GM12891 (cell line): ENCODE results near the gene PPP2R2D.

ENCODE experiments used
- POLR2A ChIP-seq: IDR thresholded peaks from 2 replicates; pipeline ENCODE4 v1.6.1; 2011; ENCODE audit warnings: low read depth, low read length, control low read depth
- POLR2AphosphoS5 ChIP-seq: IDR thresholded peaks from 2 replicates; pipeline ENCODE4 v1.6.1; 2011; ENCODE audit warnings: low read depth, low read length, control low read depth
- TAF1 ChIP-seq: IDR thresholded peaks from 2 replicates; pipeline ENCODE4 v1.6.1; 2011; ENCODE audit warnings: low read depth, low read length, control low read depth

DNA sequence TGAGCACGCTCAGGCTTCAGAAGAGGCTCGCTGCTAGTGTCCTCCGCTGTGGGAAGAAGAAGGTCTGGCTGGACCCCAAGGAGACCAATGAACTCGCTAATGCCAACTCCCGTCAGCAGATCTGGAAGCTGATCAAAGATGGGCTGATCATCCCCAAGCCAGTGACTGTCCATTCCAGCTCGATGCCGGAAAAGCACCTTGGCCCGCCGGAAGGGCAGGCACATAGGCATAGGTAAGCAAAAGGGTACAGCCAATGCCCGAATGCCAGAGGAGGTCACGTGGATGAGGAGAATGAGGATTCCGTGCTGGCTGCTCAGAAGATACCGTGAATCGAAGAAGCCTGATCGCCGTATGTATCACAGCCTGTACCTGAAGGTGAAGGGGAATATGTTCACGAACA lies 5.7 kb upstream of the PPP2R2D start:
- TF ChIP-seq POLR2A (no peak), TAF1 (no peak), POLR2AphosphoS5 (no peak)
